ENCODE results near the gene PBX1.

The PBX1 gene

GRCh38 chr1:164765992-164766720 lies 207.2 kb downstream of the PBX1 start:
- no peak for DNase-seq (ENCODE audit: low read depth)
- no peak overlapping the region for H3K4me3 ChIP-seq (ENCODE audit: low read depth, low read length)
- TF ChIP-seq CTCF (IDR thresholded peaks at IDR 0.05; ENCODE audit: low read depth, low read length, missing control alignments) = no peak

GRCh38 chr1:164767752-164768402 lies 208.9 kb downstream of the PBX1 start:
- TF ChIP-seq CTCF (IDR thresholded peaks at IDR 0.05; ENCODE audit: low read depth, low read length, missing control alignments) = no peak
- H3K4me3 ChIP-seq (ENCODE audit: low read depth, low read length) = no peak overlapping the region
- no peak for DNase-seq (ENCODE audit: low read depth)

GRCh38 chr1:164768619-164769018 lies 209.6 kb downstream of the PBX1 start:
- TF ChIP-seq CTCF (IDR thresholded peaks at IDR 0.05; ENCODE audit: low read depth, low read length, missing control alignments) = no peak
- H3K4me3 ChIP-seq (ENCODE audit: low read depth, low read length) = no peak overlapping the region
- no peak for DNase-seq (ENCODE audit: low read depth)

GRCh38 chr1:164769486-164770130 lies 210.6 kb downstream of the PBX1 start:
- no peak for TF ChIP-seq CTCF (IDR thresholded peaks at IDR 0.05; ENCODE audit: low read depth, low read length, missing control alignments)
- H3K4me3 ChIP-seq (ENCODE audit: low read depth, low read length) = no peak overlapping the region
- DNase-seq (ENCODE audit: low read depth) = no peak

GRCh38 chr1:164770131-164770529 lies 211.1 kb downstream of the PBX1 start:
- no peak for TF ChIP-seq CTCF (IDR thresholded peaks at IDR 0.05; ENCODE audit: low read depth, low read length, missing control alignments)
- no peak overlapping the region for H3K4me3 ChIP-seq (ENCODE audit: low read depth, low read length)
- no peak for DNase-seq (ENCODE audit: low read depth)

- no peak for TF ChIP-seq CTCF (IDR thresholded peaks at IDR 0.05; ENCODE audit: low read depth, low read length, missing control alignments)
- no peak overlapping the region for H3K4me3 ChIP-seq (ENCODE audit: low read depth, low read length)
- no peak for DNase-seq (ENCODE audit: low read depth)
These were observed 212.1 kb downstream of the PBX1 start for GRCh38 chr1:164771041-164771618.
